ENCODE measurements around the gene CBFA2T2.
"Not testable (repeated sequence)": the region's sequence is repeated elsewhere in the genome, so short reads cannot be mapped to it uniquely, and the experiment has no call there.

CBFA2T2 gene

GRCh38 chr20:33575282-33575681 is 85.4 kb downstream of the CBFA2T2 start:
- no peak for FAIRE-seq
- DNase-seq (ENCODE audit: insufficient read length, low spot score): no peak
- TF ChIP-seq, protein P1, sequence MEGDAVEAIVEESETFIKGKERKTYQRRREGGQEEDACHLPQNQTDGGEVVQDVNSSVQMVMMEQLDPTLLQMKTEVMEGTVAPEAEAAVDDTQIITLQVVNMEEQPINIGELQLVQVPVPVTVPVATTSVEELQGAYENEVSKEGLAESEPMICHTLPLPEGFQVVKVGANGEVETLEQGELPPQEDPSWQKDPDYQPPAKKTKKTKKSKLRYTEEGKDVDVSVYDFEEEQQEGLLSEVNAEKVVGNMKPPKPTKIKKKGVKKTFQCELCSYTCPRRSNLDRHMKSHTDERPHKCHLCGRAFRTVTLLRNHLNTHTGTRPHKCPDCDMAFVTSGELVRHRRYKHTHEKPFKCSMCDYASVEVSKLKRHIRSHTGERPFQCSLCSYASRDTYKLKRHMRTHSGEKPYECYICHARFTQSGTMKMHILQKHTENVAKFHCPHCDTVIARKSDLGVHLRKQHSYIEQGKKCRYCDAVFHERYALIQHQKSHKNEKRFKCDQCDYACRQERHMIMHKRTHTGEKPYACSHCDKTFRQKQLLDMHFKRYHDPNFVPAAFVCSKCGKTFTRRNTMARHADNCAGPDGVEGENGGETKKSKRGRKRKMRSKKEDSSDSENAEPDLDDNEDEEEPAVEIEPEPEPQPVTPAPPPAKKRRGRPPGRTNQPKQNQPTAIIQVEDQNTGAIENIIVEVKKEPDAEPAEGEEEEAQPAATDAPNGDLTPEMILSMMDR (IDR thresholded peaks at IDR 0.05; ENCODE audit: insufficient read depth, missing control alignments): no peak

GRCh38 chr20:33576432-33577125 is 86.7 kb downstream of the CBFA2T2 start:
- FAIRE-seq (no peak), DNase-seq (ENCODE audit: insufficient read length, low spot score) (no peak)
- TF ChIP-seq, protein P1 (IDR thresholded peaks at IDR 0.05; ENCODE audit: insufficient read depth, missing control alignments): peak; percentile 11

- no peak for DNase-seq (ENCODE audit: insufficient read length, low spot score)
- TF ChIP-seq, protein P1 (IDR thresholded peaks at IDR 0.05; ENCODE audit: insufficient read depth, missing control alignments): no peak
- no peak for FAIRE-seq
These were observed 88.6 kb downstream of the CBFA2T2 start for GRCh38 chr20:33578510-33578909.

- DNase-seq (ENCODE audit: insufficient read length, low spot score) (no peak), FAIRE-seq (peak; percentile 16)
- TF ChIP-seq, protein P1 (IDR thresholded peaks at IDR 0.05; ENCODE audit: insufficient read depth, missing control alignments): no peak
These were observed 93.2 kb downstream of the CBFA2T2 start for GRCh38 chr20:33583143-33583542.

- TF ChIP-seq, protein P1 (IDR thresholded peaks at IDR 0.05; ENCODE audit: insufficient read depth, missing control alignments): no peak
- no peak for DNase-seq (ENCODE audit: insufficient read length, low spot score)
- FAIRE-seq: no peak
These were observed 95.1 kb downstream of the CBFA2T2 start for GRCh38 chr20:33584976-33585375.

GRCh38 chr20:33585413-33585812 is 95.5 kb downstream of the CBFA2T2 start:
- TF ChIP-seq, protein P1 (IDR thresholded peaks at IDR 0.05; ENCODE audit: insufficient read depth, missing control alignments): no peak
- DNase-seq (ENCODE audit: insufficient read length, low spot score): no peak
- no peak for FAIRE-seq

DNA sequence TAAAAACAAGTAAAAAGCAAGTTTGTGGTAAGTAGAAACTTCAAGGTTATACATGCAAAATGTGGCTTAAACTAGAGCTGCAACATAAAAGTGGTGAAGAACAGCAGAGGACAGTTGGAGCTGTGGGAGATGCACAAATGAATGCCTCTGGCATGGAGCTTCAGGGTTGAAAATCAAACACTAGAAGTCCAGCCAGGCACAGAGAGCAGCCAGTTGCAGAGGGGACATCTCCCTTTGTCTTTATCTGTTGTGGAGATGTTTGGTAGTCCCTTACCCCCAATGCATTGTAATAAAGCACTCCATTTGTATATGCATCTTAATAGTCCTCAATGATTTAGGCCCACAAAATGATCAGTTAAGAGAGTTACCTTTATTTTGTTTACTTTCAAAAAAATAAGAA is 99.2 kb downstream of the CBFA2T2 start:
- FAIRE-seq: no peak
- no peak for DNase-seq (ENCODE audit: insufficient read length, low spot score)
- TF ChIP-seq, protein P1 (IDR thresholded peaks at IDR 0.05; ENCODE audit: insufficient read depth, missing control alignments): no peak

DNA sequence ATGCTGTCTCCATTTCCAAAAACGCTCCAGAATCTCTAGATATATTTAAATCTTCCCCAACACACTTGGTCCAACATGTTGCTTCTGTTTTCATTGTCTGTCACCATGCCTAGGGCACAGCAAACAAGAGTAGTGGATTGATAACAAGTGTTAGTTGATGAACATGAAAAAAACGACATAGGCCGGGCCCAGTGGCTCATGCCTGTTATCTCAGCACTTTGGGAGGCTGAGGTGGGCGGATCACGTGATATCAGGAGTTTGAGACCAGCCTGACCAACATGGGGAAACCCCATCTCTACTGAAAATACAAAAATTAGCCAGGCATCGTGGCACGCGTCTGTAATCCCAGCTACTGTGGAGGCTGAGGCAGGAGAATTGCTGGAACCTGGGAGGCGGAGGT is 102.0 kb downstream of the CBFA2T2 start:
- not testable (repeated sequence) for DNase-seq (ENCODE audit: insufficient read length, low spot score); FAIRE-seq
